Nephron (organoid): ENCODE data around the gene NODAL.

Experiments
- H3K27ac Mint-ChIP-seq, 3 experiments: 2 replicates each; pipeline ENCODE4 v1.8.0; 2020; ENCODE audit warnings: mixed read lengths in 3 of 3, mild to moderate bottlenecking in 2 of 3, moderate library complexity in 1 of 3
- H3K27me3 Mint-ChIP-seq: 2 replicates; pipeline ENCODE4 v1.8.0; 2021; ENCODE audit warnings: low read depth, mild to moderate bottlenecking, moderate library complexity, mixed read lengths
- H3K36me3 Mint-ChIP-seq: 2 replicates; pipeline ENCODE4 v1.8.0; 2020; ENCODE audit warnings: low read depth, mixed read lengths
- H3K4me1 Mint-ChIP-seq: 2 replicates; pipeline ENCODE4 v1.8.0; 2020; ENCODE audit warnings: mixed read lengths
- H3K4me3 Mint-ChIP-seq, 3 experiments: 2 replicates each; pipeline ENCODE4 v1.8.0; 2020; ENCODE audit warnings: mild to moderate bottlenecking in 3 of 3, mixed read lengths in 3 of 3, moderate library complexity in 2 of 3
- H3K9me3 Mint-ChIP-seq: 2 replicates; pipeline ENCODE4 v1.8.0; 2020; ENCODE audit warnings: mixed read lengths
- CTCF ChIP-seq, 3 experiments: fragments of 200-600 bp; sonication (generic); IDR thresholded peaks; one replicate each; pipeline ENCODE4 v1.5.0; 2021; ENCODE audit warnings: antibody characterized with exemption in 3 of 3; ENCODE audit not compliant: unreplicated experiment in 3 of 3

Gene NODAL

GRCh38 chr10:70466951-70467350 lies 25.5 kb upstream of the NODAL start:
- H3K36me3 Mint-ChIP-seq = no peaks in the 10 kb centered on the region
- peaks cover 32% of the 10 kb centered on the region for H3K27me3 Mint-ChIP-seq
- H3K4me1 Mint-ChIP-seq = peaks cover 25% of the 10 kb centered on the region
- H3K9me3 Mint-ChIP-seq = no peaks in the 10 kb centered on the region
- no peak overlapping the region for H3K27ac Mint-ChIP-seq
- H3K4me3 Mint-ChIP-seq = no peak overlapping the region
- TF ChIP-seq CTCF (IDR thresholded peaks at IDR 0.05; ENCODE audit: unreplicated experiment in 3 of 3) = no peak

DNA sequence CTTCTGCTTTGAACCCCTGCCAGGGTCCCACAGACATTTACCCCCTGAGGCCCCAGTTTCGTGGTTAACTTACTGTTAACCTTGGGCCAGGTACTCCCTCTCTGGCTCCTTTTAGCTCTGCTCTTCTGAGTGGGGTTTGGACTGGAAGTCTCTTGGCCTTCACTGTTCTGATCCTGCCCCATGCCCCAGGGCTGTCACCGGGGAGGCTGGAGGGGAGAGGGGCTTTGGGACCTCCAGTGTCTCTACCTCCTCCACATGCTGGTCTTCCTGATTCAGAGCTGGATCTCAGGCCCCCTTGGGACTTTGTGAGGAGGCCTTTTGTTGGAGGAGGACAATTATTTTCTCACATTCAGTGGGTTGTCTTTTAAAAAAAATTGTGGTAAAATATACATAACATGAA lies 24.4 kb upstream of the NODAL start:
- Mint-ChIP-seq H3K27me3 (peaks cover 32% of the 10 kb centered on the region), H3K36me3 (no peaks in the 10 kb centered on the region)

DNA sequence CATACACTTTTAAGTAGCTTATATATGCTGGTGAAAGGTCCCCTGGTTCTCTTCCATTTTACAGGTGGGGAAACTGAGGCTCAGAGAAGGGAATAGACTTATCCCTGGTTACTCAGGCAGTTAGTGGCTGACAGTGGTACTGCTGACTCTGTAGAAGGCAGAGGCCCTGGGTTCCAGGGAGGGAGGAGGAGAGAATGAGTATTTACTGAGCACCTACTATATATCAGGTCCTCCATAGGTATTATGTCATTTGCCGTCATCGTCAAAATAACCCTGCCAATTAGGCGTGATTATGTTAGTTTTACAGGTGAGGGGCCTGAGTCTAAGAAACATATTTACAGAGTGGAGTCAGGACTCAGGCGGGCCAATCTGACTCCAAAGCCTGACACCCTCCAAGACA lies 23.8 kb upstream of the NODAL start:
- H3K4me1 Mint-ChIP-seq = peaks cover 22% of the 10 kb centered on the region
- no peaks in the 10 kb centered on the region for H3K9me3 Mint-ChIP-seq
- no peak overlapping the region for H3K27ac Mint-ChIP-seq
- no peak for TF ChIP-seq CTCF (IDR thresholded peaks at IDR 0.05; ENCODE audit: unreplicated experiment in 3 of 3)
- H3K27me3 Mint-ChIP-seq = peaks cover 35% of the 10 kb centered on the region
- H3K36me3 Mint-ChIP-seq = no peaks in the 10 kb centered on the region
- H3K4me3 Mint-ChIP-seq = no peak overlapping the region

More for the DNA sequence above, 24.4 kb upstream of the NODAL start:
- Mint-ChIP-seq H3K9me3 (no peaks in the 10 kb centered on the region), H3K4me1 (peaks cover 19% of the 10 kb centered on the region), H3K27ac (no peak overlapping the region), H3K4me3 (no peak overlapping the region)
- TF ChIP-seq CTCF (IDR thresholded peaks at IDR 0.05; ENCODE audit: unreplicated experiment in 3 of 3) = no peak

DNA sequence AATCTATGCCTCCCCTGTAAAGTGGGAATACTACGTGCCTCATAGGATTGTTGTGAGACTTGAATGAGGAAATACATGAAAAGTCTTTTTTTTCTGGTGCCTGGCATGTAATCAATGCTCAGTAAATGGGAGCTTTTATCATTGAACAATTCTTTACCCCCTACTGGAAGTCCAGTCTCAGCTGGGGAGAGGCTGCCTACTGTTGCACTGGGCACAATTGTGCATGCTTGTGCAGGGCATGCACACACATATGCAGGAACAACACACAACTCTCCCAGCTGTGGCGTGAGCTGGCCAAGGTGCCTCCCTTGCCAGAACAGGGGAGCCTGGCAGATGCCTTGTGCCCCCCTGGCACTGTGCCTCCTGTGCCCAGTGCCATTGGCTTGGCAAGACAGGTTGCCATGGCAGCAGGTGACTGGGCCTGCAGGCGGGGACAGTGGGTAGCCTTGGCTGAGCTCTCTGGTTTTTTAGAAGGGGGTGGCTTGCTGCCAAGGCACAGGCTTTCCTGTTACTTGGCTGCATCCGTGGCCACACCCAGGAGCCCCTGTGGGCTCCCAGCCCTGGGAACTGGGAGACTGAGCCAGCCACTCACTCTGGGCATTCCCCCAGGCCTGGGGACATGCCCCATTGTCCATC lies 21.0 kb upstream of the NODAL start:
- Mint-ChIP-seq H3K9me3 (no peaks in the 10 kb centered on the region), H3K36me3 (no peaks in the 10 kb centered on the region), H3K27ac (peak overlapping the region in 1 of 3 experiments; percentile 23), H3K4me3 (no peak overlapping the region), H3K27me3 (peaks cover 51% of the 10 kb centered on the region), H3K4me1 (peaks cover 15% of the 10 kb centered on the region)
- no peak for TF ChIP-seq CTCF (IDR thresholded peaks at IDR 0.05; ENCODE audit: unreplicated experiment in 3 of 3)

DNA sequence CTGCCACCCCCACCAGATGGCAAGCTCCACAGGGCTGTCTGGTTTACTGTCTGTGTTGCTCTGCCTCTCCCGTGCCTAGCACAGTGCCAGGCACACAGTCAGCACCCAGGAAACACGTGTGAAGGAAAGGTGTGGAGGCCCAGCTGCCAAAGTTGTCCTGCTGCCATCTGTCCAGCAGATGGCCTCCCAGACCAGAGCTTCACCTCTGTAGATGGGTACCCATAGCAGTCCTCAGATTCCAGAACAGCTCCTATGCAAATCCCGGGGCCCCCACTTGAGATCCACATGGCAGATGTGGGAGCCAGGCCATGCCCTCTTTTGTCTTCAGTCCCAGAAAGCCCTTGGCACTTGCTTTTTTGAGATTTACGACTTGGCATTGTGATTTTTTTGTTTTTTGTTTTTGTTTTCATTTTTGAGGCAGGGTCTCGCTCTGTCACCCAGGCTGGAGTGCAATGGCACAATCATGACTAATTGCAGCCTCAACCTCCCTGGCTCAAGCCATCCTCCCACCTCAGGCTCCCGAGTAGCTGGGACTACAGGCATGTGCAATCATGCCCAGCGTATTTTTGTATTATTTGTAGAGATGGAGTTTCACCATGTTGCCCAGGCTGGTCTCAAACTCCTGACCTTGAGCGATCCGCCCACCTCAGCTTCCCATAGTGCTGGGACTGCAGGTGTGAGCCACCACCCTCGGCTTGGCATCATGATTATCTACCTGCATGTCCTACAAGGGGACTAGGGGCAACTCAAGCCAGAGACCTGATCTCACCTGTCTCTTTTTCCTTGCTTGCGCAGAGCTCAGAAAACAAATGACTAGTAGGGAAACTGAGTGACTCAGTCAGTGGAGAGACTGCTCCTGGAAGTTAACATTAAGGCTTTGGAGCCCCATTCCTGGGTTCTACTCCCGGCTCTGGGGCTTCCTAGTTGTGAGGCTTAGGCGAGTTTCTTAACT lies 20.2 kb upstream of the NODAL start:
- peak overlapping the region in 2 of 3 experiments; percentile 7 to 52 for H3K27ac Mint-ChIP-seq
- TF ChIP-seq CTCF (IDR thresholded peaks at IDR 0.05; ENCODE audit: unreplicated experiment in 3 of 3) = peak; percentile 83 to 90 (median 86)
- no peaks in the 10 kb centered on the region for H3K36me3 Mint-ChIP-seq
- H3K4me3 Mint-ChIP-seq = peak overlapping the region in 1 of 3 experiments; percentile 21
- H3K9me3 Mint-ChIP-seq = no peaks in the 10 kb centered on the region
- peaks cover 14% of the 10 kb centered on the region for H3K4me1 Mint-ChIP-seq
- peaks cover 59% of the 10 kb centered on the region for H3K27me3 Mint-ChIP-seq
